Measurements from ENCODE around the gene DENND1A.

The DENND1A gene

DNA sequence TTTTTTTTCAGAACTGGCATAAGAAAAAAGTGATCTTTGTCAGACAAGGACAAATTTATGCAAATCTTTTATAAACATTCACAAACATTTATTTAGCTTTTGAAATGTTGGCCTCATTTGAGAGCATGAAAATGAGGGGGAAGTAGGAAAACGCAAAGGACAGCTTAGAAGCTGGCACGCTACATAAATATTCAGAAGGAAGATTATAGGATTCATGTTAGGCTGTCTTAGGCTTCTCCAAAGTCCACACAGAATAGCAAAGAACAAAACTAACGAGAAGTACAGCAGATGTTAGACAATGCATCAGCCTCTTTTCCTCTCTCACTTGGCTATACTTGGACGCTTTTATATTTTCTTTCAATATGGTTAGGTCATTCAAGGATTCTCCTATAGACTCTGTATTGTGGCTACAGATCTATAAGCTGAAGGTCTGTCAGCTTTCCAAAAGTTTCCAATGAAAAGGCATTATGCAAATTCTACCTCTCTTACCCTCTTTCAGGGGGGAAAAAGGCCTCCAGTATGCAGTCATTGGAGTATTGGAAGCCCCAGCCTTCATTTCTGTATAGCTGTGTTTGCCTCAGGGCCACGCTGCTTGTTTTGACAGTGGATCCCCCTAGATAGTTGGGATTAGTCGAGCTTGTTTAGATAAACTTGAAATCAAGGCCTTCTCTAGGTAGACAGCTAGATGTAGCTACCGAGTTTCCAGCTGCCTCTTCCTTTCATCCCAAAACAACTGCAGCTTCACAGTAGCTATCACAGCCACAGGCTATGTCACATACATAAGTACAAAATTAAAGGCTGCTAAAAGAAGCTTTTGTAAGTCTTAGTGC is 153.0 kb downstream of the DENND1A start:
- DNase-seq (ENCODE audit: extremely low read depth in 1 of 2, low read depth in 1 of 2) = no peak

DNA sequence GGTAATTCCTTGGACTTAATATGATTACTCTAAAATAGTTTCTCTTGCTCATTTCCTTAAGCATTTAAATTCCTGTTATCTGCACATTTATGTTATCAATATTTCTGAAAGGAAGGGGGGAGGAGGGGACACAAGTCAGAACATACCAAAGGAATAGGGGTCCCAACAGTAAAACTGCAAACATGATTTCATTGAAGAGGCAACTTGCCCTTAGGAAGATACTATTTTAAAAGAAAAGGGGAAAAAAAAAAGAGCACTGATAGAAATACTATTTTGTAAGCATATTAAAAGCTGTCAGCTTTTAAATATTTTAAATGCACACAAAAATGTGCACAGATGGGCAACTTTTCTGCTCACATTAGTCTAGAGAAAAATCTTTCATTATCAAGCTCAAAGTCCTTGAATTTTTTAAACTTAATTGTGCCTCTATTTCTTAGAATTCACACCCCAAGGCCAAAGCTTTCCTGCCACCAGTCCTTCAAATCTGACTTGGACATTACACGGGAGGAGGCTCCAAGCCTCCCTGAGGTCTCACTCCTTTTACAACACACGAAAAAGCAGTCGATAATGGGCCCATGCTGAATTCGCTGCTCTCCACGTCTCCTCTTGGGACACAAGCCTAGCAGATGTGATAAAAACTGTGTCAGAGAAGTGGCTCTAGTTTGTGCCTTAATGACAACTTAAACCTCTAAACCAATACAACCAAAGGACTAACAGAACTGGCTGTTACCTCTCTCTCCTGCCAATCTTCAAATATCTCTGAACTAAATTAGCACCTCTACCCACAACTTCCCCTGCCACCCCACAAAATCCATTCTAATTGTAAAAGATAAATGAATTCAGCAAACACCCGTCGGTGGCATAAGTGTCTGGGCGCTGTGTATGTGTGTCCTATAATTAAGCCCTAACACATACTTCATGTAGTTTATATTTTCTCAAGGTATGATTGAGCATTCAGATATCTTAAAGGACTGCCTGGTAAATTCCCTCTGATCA is 154.3 kb downstream of the DENND1A start:
- DNase-seq (ENCODE audit: extremely low read depth in 1 of 2, low read depth in 1 of 2) = no peak

DNA sequence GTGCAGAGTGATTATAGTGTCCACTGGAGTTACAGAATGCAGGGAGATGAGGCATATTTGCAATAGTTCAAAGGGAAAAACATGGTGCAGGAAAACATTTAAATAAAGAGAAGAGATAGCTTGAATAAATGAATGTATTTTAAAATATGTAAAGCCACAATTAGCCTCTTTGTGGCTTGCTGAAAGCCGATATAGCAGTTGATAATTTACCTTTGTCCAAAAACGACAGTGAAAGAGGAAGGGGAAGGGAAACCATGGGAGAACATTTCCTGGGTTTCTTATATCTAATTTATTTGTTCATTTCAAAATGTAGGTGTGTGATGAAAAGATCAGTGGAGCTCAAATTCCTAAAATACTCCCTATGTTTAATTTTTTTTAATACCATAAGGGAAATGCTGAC is 156.1 kb downstream of the DENND1A start:
- no peak for DNase-seq (ENCODE audit: extremely low read depth in 1 of 2, low read depth in 1 of 2)

DNA sequence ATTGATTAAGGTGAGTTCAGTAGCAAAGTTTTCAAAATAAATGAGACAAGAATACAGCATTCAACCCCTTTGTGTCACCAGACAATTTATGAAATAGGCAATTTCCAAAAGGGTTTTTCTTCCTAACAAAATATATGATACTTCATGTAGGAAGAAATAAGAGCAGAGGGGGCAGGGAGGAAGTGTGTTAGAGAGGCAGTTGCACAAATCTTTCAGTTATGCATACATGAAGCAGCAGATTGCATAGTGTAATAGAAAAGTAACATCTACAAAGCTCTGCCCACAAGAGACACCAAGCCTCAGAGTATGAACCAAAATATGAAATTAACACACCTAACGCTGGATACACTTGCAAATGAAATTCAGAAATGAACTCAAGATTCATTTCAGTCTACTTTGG is 157.0 kb downstream of the DENND1A start:
- no peak for DNase-seq (ENCODE audit: extremely low read depth in 1 of 2, low read depth in 1 of 2)

DNA sequence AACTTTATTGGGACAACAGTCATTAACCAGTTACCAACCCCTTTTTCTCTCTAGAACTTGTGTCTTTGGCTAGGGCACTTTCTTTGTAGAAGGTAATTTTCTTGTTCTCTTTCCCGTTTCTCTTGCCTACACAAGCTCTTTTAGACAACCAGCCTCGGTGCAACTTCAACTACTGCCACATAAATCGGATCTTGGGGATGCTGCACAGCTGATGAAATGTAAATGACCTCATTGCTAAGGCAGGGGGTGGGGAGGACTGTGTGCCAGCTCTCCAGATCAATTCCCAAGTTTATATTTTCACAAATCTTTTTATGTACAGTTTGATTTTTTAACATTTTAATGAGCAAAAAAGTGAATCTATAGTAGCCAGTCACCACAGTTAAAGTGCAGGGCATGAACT is 157.6 kb downstream of the DENND1A start:
- DNase-seq (ENCODE audit: extremely low read depth in 1 of 2, low read depth in 1 of 2) = no peak

DNA sequence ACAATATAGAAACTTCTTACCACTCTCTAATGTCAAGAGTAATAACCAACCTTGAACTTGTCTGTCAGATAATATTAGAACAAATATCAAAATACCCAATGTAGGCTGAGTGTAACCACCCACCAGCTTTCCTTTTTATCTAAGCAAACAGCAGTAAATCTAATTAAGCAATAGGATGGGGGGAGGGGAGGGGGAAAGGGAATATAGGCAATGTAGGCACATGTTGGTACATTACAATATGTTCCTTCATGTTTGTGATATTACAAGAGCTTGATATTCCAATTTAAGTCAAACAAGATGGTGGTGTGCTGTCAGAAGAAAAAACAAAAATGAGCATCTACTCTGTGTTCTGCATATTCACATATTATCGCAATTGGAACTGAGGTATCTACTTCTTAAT is 158.2 kb downstream of the DENND1A start:
- no peak for DNase-seq (ENCODE audit: extremely low read depth in 1 of 2, low read depth in 1 of 2)

DNA sequence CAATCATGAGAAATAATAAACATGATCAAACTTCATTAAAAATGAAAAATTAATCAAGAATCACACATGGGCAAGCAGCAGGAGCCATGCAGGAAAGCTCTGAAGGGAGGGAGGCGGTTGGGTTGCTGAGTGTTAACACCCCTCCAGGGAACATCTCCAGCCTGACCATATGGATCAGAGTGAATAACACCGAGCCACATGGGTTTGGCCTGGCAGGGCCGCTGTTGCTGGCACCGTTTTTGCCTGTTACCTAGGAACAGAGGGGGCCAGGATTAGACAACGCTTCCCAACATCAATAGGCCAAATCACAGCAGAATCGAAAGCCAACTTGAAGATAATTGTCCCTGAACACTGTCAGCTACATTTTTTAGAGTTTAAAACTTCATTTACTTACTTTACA is 160.2 kb downstream of the DENND1A start:
- DNase-seq (ENCODE audit: extremely low read depth in 1 of 2, low read depth in 1 of 2) = no peak

DNA sequence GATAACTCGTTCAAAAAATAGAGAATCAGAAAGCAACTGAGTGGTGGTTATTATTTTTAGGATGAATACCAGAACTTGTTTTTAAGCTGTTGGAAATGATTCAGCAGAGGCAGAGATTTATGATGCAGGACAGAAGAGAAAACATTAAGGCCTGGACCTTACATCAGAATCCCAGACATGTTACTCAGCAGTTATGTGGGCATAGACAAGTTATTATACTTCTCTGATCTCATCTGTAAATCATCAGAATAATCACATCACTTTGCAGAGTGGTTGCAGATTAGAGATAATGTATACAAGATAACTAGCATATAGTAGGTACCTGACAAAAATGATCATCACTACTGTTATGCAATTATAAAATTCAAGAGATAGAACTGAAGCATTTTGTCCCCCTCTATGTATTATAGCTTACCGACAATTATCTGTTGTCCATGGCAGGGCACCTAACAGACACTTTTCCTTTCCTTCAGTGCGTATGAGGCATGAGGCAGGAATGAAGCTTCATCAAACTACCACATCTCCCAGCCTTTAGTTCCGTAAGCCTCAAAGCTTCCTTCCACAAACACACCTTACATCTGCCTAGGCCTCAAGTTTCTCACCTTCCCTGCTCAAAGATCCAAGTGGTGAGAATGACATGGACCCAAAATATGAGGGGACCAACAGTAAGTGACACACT is 165.9 kb downstream of the DENND1A start:
- DNase-seq (ENCODE audit: extremely low read depth in 1 of 2, low read depth in 1 of 2) = no peak

DNA sequence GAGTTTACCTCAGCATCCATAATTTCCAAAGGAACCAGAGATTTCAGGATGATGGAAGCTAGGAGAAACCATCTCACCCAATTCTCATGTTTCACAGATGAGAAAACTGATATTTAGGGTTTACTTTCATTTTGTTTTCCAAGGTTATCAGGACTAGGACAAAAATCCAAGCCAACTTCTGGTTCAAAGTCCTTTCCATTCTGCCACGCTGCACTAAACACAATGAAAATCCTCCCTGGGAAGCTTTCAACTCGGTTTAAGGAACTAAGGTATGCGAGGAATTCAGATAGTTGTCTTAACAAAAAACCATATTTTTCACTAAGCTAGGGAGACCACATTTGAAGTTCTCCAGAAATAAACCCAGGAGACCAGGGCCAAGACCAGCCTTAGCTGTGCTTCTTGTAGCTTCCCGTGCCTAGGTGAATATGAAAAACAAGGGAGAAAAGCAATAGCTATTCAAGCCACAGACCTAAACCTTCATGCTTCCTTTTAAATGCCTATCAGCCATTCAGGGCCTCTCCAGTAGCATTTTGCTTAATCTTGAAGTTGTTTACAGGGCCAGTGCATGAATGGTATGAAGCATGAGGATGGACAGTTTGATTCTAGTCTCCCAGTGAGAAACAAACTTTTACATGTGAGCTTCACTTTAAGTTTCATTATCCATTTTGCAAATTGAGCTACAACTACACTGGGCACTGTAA is 167.9 kb downstream of the DENND1A start:
- DNase-seq (ENCODE audit: extremely low read depth in 1 of 2, low read depth in 1 of 2) = no peak

DNA sequence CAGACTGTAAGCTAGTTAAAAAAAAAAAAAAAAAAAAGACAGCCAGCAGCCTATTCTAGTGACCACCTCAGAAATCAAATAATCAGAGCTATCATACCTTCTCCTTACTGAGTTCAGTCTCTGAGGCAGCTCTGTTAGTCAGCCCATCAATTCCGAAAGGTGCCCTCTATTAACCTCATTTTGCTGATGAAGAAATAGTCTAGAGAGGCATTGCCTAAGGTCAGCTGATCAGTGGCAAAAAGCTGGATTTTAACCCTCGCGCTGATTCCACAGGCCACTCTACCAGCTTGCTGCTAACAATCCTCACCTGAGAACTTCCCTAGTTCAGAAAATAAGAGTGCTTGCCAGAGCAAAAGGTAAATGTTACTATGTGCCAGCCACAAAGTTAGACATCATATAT is 172.0 kb downstream of the DENND1A start:
- no peak for DNase-seq (ENCODE audit: extremely low read depth in 1 of 2, low read depth in 1 of 2)

DNA sequence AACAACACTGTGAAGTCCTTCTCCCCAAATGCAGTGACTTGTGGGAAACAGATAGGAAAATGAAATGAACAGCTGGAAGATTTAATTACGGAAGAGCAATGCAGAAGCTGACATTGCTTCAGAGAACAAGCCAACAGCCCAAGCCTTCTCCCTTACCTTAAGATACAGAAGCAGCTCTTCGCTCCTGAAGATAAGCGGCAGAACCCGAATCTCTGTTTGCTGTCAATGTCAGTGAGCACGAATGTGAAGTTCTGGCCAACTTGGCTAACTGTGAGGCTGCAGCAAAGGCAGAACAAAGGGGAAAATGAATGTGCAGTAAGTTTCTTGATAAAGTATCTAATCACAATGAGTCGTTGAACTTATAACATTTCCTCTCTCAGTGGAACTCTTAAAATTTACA is 172.4 kb downstream of the DENND1A start:
- DNase-seq (ENCODE audit: extremely low read depth in 1 of 2, low read depth in 1 of 2) = no peak

DNA sequence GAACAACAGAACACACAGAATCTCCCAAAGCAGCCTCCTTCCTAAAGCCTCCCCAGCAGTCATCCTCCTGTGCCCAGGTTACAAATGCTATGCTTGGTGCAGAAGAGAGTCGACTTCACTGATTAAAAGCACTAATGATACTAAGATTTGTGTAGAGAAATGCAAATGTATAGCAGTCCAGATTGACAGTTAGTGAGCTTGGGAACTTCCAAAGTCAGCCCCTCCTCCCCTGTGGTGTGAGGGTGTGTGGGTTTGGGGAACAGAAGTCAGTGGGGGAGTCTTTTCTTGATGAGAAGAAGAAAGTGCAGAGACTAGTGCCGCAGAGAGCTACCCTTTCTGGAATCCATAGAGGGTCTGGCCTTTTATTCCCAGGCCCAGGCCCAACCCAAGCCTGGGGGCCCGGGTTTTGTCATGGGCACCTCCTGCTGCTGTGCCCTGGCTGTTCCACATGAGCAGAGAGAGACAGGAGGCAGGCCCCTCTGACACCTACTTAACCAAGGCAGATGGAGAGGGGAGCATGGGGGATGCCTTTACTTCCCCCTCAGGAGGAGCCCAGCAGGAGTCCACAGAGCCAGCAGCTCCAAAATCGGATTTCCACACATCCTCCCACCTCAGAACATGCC is 173.3 kb downstream of the DENND1A start:
- no peak for DNase-seq (ENCODE audit: extremely low read depth in 1 of 2, low read depth in 1 of 2)

DNA sequence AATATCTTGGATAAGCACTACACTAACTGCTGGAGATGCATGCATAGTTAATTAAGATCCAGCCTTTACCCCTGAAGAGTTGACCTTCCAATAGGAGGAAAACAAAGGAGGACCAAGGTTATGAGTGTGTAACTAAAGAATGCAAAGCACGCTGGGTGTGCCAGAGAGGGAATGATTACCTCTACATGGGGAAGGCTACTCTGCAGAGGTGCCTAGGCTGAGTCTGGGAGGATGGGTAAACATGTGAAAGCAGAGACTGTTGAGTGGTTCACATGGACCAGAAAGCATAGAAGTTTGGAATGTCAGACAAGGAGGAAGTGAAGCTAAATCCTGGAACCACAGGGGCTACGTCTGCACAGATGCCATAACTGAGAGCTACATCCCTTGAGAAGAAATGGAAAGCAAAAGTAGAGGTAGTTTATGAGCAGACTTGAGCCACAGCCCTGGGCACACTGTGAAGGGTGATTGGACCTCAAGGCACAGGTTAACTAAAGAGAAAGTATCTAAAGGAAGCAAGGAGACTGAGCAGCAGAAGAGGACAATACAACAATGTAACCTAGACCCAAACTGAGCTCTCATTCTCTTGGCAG is 176.2 kb downstream of the DENND1A start:
- DNase-seq (ENCODE audit: extremely low read depth in 1 of 2, low read depth in 1 of 2) = no peak

DNA sequence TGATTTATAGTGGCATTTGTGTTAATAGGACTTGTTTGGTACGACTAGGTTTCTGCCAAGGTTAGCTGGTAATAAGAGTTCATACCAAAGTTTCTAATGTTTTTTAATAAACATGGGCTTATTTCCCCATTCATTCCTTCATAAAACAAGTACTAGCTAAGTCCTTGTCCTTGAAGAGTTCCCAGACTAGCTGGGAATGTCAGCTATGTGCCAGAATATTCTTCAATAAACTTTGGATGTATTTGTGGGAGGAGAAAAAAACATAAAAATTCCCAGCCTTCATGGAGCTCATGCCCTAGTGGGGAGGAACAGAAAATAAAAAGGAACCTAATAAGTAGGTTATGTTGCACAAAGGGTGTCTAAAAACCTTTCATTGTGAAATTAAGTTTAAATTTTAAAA is 176.9 kb downstream of the DENND1A start:
- DNase-seq (ENCODE audit: extremely low read depth in 1 of 2, low read depth in 1 of 2) = no peak

DNA sequence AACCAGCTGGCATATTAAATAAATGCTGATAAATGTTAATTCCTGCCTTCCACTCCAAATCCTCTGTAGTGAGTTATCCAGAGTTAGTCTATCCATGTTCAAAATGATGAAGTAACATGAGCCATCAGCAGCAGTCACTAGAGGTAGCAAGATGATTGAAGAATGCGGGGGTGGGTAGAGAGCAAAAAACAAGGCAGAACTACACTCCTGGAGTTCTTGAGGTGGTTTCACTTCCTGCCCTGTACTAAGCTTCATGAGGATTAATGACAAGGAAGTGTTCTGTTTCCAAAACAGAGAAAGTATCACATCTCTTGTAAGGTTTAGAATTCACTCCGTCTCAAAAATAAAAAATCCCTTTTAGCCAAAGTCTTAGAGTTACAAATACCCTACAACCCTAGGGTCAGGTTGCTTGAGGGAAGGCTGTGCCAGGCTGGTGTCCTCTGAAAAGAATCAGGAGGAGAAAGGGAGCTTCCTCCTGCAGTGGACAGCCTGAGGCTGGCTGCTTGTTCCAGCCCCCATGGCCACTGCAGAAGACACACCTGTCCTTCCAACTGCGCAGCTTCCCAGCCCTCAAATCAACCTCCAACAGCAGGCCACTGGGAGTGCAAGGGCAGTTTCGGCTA is 180.2 kb downstream of the DENND1A start:
- DNase-seq (ENCODE audit: extremely low read depth in 1 of 2, low read depth in 1 of 2) = no peak

DNA sequence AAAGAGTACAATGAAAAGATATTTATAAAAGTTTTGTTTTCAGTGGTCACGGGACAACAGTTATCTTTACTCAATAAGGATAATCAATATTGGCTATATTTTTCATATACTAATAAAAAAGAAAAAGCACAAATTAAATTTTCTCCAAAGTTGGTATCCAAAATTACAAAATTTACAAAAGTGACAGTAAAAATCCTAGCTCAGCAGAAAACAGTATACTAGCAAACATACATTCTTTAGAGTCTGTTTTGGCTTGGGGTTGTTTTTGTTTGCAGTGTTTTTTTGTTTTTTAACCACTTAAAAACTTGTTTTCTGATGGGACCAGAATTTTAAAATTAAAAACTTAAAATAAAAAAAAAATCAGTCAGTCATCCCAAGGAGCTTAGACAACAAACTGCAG is 183.2 kb downstream of the DENND1A start:
- no peak for DNase-seq (ENCODE audit: extremely low read depth in 1 of 2, low read depth in 1 of 2)

DNA sequence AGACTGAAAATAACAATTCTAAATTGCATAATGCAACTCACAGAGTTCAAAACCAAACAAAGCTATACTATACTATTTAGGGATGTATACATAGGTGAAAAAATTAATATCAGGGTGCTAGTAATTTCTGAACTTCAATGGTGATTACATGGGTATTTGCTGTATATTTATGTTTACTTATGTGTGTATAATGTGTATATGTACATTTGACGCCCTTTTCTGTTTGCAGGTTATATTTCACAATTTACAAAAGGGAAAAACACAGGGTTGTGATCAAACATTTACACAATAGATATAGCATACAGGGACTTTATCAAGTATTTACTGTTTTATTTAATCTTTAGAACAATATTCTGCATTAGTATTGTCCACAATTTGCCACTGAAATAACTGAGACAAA is 184.0 kb downstream of the DENND1A start:
- DNase-seq (ENCODE audit: extremely low read depth in 1 of 2, low read depth in 1 of 2) = no peak

DNA sequence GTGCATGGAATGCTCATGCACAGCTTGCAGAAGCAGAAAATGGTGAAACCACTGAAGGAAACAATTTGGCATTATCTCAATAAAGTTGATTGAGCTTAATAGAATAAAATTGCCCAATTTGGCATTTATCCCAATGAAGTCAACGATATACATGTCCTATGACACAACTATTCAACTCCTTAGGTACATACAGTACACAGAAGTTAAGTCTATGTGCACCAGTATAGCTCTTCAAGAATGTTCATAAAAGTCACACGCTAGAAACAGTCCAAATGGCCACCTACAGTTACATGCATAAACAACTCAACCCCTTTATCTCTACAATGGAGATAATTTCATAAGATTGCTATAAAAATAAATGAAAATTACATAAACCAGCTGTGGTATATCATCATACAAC is 184.5 kb downstream of the DENND1A start:
- no peak for DNase-seq (ENCODE audit: extremely low read depth in 1 of 2, low read depth in 1 of 2)

DNA sequence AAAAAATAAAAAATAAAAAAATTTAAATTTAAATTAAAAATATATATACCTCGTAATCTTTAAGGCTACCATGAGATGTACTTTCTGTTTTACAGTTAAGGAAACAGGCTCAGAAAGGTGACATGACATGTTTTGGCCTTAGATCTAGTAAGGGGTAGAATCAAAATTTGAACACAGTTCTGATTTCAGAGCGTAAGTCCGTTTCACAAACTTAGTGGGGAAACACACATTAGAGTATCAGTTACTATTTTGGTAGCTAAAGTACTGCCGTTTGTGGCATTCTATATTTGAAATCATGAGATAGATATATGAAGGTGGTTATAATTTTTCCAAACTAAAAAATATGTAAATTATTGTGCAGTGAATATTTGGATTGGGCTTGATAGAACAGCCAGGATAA is 186.2 kb downstream of the DENND1A start:
- no peak for DNase-seq (ENCODE audit: extremely low read depth in 1 of 2, low read depth in 1 of 2)

Measured in stimulated activated CD8-positive, alpha-beta memory T cell treated with anti-CD3 and anti-CD28 coated beads, Interleukin-7, amount 100 ng/mL, for 48 hours (primary cell).